ENCODE results near the gene SORCS3.

The SORCS3 gene

GRCh38 chr10:104774234-104774633, 133.1 kb downstream of the SORCS3 start:
- Histone ChIP-seq H3K27me3 (ENCODE audit: insufficient read depth, low read length, poor library complexity, severe bottlenecking) (no peaks in the 10 kb centered on the region), H3K9me3 (ENCODE audit: insufficient read depth, low read depth, low read length) (no peaks in the 10 kb centered on the region), H2AFZ (ENCODE audit: low read length) (no peak overlapping the region), H3K9ac (ENCODE audit: low read depth, low read length, poor library complexity, severe bottlenecking) (no peak overlapping the region), H3K4me3 (ENCODE audit: low read length, poor library complexity, severe bottlenecking) (no peak overlapping the region), H3K9me2 (replicated peaks; ENCODE audit: low read depth, low read length) (no peaks in the 10 kb centered on the region), H3K36me3 (ENCODE audit: insufficient read depth, low read length) (no peaks in the 10 kb centered on the region), H3K4me2 (ENCODE audit: low read depth, low read length, poor library complexity, severe bottlenecking) (no peak overlapping the region), H3K4me1 (ENCODE audit: insufficient read depth, low read length, poor library complexity, severe bottlenecking) (no peaks in the 10 kb centered on the region), H4K20me1 (ENCODE audit: insufficient read depth, low read length, poor library complexity, severe bottlenecking) (no peaks in the 10 kb centered on the region), H3F3A (ENCODE audit: low read depth) (no peaks in the 10 kb centered on the region), H3K79me2 (ENCODE audit: insufficient read depth, low read length) (no peaks in the 10 kb centered on the region)
- TF ChIP-seq CTCF (conservative IDR thresholded peaks at IDR 0.05; ENCODE audit: low read length) (no peak), EZH2phosphoT487 (IDR thresholded peaks at IDR 0.05; ENCODE audit: borderline replicate concordance) (no peak)

GRCh38 chr10:104777086-104777799, 136.2 kb downstream of the SORCS3 start:
- Histone ChIP-seq H3K4me1 (ENCODE audit: insufficient read depth, low read length, poor library complexity, severe bottlenecking) (no peaks in the 10 kb centered on the region), H2AFZ (ENCODE audit: low read length) (no peak overlapping the region), H3K9ac (ENCODE audit: low read depth, low read length, poor library complexity, severe bottlenecking) (no peak overlapping the region), H3K9me2 (replicated peaks; ENCODE audit: low read depth, low read length) (no peaks in the 10 kb centered on the region), H3K27me3 (ENCODE audit: insufficient read depth, low read length, poor library complexity, severe bottlenecking) (no peaks in the 10 kb centered on the region), H3K79me2 (ENCODE audit: insufficient read depth, low read length) (no peaks in the 10 kb centered on the region), H3K9me3 (ENCODE audit: insufficient read depth, low read depth, low read length) (no peaks in the 10 kb centered on the region), H3K36me3 (ENCODE audit: insufficient read depth, low read length) (no peaks in the 10 kb centered on the region), H3K4me2 (ENCODE audit: low read depth, low read length, poor library complexity, severe bottlenecking) (no peak overlapping the region), H3F3A (ENCODE audit: low read depth) (no peaks in the 10 kb centered on the region), H3K4me3 (ENCODE audit: low read length, poor library complexity, severe bottlenecking) (no peak overlapping the region), H4K20me1 (ENCODE audit: insufficient read depth, low read length, poor library complexity, severe bottlenecking) (no peaks in the 10 kb centered on the region)
- no peak for TF ChIP-seq CTCF (conservative IDR thresholded peaks at IDR 0.05; ENCODE audit: low read length)
- TF ChIP-seq EZH2phosphoT487 (IDR thresholded peaks at IDR 0.05; ENCODE audit: borderline replicate concordance): no peak

- Histone ChIP-seq H3F3A (ENCODE audit: low read depth) (no peaks in the 10 kb centered on the region), H3K9me3 (ENCODE audit: insufficient read depth, low read depth, low read length) (no peaks in the 10 kb centered on the region), H4K20me1 (ENCODE audit: insufficient read depth, low read length, poor library complexity, severe bottlenecking) (no peaks in the 10 kb centered on the region), H3K4me2 (ENCODE audit: low read depth, low read length, poor library complexity, severe bottlenecking) (no peak overlapping the region), H3K9ac (ENCODE audit: low read depth, low read length, poor library complexity, severe bottlenecking) (no peak overlapping the region), H3K79me2 (ENCODE audit: insufficient read depth, low read length) (no peaks in the 10 kb centered on the region), H3K4me1 (ENCODE audit: insufficient read depth, low read length, poor library complexity, severe bottlenecking) (no peaks in the 10 kb centered on the region), H3K27me3 (ENCODE audit: insufficient read depth, low read length, poor library complexity, severe bottlenecking) (no peaks in the 10 kb centered on the region), H3K36me3 (ENCODE audit: insufficient read depth, low read length) (no peaks in the 10 kb centered on the region), H3K4me3 (ENCODE audit: low read length, poor library complexity, severe bottlenecking) (no peak overlapping the region), H2AFZ (ENCODE audit: low read length) (no peak overlapping the region), H3K9me2 (replicated peaks; ENCODE audit: low read depth, low read length) (no peaks in the 10 kb centered on the region)
- TF ChIP-seq EZH2phosphoT487 (IDR thresholded peaks at IDR 0.05; ENCODE audit: borderline replicate concordance): no peak
- no peak for TF ChIP-seq CTCF (conservative IDR thresholded peaks at IDR 0.05; ENCODE audit: low read length)
These were observed 137.3 kb downstream of the SORCS3 start for GRCh38 chr10:104778371-104778770.

All from Loucy (cell line).